SHP77 treated with DMSO at 0.1 percent for 48 hours (cell line): Measurements from ENCODE around the gene HSD3B7.

Source experiments
- DNase-seq: peaks from one replicate; lab custom pipeline; 2025; lab: John Stamatoyannopoulos, UW

The HSD3B7 gene

DNA sequence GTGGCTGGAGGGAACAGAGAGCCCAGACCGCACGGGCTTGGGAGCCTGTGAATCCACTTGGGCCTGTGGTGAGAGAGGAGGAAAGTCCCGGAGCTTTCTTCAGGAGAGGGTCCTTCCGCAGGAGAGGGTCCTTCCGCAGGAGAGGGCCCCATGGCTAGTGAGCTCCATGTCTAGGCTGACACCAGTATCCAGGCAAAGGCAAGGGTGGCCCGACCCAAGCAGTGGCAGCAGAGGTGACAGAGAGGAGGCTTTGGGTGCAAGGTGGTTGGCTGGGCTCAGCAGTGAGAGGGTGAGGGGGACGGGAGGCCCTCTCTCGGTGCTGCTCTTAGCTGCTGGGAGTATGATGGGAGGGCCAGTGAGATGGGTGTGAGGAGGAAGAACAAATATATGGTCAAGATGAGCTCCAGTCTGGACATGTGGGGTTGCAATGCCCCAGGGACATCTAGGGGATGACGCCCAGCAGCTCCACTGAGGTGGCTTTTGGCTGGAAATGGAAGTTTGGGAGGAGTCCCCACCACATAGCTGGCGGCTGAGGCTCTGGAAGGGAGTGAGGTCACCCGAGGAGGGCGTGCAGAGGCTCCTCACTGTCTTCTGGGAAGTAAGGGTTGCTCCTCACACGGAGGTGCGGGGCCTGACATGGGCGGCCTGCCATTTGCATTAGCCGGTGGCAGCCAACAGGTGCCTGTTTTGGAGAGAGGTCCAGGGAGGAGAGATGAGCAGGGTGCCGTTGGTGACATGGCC lies 2.3 kb upstream of the HSD3B7 start:
- DNase-seq = no peak

DNA sequence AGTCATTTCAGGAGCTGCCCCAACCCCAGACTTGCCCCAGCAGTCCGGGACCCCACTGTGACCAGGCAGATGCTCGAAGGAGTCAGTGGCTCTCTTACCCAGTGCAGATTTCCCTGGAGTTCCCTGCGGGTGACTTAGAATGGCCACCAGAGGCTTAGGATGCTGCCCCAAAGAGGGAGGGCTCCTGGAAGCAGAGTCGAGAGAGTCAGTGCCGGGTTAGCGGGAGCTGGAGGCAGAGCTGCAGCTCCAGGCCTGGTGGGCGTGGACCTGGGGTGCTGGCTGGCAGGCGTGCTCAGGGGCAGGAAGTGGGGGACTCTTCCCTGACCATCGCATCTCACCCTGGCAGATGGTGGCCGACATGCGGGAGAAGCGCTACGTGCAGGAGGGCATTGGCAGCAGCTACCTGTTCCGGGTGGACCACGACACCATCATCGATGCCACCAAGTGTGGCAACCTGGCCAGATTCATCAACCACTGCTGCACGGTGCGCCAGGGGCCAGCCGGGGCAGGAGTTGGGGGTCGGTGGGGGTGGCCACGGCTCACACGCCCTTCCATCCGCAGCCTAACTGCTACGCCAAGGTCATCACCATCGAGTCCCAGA lies 1.6 kb upstream of the HSD3B7 start:
- no peak for DNase-seq

DNA sequence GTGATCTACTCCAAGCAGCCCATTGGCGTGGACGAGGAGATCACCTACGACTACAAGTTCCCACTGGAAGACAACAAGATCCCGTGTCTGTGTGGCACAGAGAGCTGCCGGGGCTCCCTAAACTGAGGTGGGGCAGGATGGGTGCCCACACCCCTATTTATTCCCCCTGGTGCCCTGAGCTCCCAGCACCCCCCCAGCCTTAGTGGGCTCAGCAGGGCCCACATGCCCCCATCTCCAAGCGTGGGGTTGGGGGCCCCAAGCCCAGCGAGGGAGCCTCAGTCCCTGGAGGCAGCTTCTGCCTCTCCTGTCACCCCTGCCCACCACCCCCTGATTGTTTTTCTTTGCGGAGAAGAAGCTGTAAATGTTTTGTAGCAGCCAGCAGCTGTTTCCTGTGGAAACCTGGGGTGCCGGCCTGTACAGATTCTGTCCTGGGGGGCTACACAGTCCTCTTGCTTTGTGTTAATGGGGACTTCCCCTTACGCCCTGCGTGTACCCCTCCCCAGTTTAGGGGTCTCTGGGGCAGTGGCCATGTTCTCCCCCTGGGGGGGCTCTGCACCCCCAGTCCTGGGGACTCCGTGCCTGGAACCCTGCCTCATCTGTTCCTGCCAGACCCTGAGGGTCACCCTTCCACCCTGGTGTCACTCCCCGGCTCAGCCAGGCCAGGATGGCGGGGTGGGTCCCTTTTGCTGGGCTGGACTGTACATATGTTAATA lies 953 bp upstream of the HSD3B7 start:
- DNase-seq = no peak

DNA sequence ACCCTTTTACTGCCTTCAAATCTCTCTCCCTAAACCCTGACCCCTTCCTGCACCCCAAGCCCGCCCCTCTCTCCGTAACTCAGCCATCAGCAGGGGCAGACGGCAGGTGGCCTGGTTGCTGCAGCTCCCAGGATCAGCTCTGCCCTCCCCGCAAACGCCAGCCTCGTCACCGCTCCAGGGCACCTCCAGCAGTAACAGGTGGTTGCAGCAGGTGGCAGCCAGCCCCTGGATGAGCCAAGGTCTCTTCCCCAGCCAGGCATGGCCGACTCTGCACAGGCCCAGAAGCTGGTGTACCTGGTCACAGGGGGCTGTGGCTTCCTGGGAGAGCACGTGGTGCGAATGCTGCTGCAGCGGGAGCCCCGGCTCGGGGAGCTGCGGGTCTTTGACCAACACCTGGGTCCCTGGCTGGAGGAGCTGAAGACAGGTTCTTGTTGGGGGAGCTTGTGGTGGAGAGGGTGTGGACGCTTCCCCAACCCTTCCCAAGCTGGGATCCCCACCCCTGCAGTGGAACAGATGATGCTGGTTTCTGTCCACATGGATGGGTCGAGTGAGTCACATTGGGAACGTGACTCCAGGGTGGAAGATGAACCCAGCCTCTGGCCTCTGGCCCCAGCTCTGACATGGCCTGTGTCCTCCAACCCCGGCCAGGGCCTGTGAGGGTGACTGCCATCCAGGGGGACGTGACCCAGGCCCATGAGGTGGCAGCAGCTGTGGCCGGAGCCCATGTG lies 558 bp downstream of the HSD3B7 start:
- DNase-seq = peak; percentile 59

DNA sequence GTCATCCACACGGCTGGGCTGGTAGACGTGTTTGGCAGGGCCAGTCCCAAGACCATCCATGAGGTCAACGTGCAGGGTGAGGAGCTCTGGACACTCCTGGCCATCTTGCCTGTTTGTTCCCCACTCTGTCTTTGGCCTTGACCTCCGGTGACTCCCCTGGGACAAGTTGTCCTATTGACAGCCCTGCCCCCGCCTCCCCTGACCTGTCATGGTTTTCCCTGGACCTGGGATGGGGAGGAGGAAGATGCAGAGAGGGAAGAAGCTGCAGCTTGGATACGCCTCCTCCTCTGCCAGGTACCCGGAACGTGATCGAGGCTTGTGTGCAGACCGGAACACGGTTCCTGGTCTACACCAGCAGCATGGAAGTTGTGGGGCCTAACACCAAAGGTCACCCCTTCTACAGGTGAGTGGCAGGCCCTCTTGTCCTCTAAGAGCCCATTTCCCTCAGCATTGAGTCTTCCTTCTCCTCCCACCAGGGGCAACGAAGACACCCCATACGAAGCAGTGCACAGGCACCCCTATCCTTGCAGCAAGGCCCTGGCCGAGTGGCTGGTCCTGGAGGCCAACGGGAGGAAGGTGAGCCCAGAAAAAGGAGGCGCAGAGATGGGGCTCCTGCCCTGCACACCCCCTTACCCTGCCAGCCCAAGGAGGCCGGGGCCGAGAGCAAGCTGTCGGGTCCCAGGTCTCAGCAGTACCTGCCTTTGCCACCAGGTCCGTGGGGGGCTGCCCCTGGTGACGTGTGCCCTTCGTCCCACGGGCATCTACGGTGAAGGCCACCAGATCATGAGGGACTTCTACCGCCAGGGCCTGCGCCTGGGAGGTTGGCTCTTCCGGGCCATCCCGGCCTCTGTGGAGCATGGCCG lies 1.4 kb downstream of the HSD3B7 start:
- no peak for DNase-seq

DNA sequence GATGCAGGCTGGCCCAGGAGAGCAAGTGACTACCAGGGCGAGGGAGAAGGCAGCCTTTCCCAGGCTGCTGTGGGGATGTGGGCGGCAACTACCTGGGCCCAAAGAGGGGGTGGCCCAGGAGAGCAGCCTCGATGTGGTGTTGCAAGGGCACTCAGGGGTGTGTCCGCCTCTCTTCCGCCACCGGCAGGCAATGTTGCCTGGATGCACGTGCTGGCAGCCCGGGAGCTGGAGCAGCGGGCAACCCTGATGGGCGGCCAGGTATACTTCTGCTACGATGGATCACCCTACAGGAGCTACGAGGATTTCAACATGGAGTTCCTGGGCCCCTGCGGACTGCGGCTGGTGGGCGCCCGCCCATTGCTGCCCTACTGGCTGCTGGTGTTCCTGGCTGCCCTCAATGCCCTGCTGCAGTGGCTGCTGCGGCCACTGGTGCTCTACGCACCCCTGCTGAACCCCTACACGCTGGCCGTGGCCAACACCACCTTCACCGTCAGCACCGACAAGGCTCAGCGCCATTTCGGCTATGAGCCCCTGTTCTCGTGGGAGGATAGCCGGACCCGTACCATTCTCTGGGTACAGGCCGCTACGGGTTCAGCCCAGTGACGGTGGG lies 2.7 kb downstream of the HSD3B7 start:
- no peak for DNase-seq

DNA sequence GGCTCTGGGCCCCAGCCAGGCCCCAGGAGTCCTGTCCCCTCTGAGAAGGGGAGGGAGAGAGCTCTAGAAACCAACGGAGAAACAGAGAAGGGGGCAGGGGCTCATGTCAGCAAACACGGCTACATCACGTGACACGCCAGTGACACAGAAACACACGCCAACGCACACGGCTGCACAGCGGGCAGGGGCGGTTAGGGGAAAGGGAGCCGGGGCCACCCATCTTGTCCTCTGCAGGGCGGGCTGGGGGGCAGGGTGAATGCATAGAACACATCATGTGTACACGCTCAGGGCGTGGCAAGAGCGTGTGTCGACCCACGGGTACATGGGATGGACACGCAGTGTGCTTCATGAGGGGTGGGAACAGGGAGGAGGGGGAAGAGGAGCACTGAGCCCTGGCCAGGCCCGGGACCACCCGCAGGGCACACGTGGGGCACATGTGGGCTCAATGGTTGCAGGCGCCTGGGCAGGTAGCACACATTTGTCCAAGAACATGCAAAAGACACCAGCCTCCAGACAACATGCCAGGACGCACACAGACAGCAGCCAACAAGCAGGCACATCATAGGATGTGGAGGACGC lies 4.6 kb downstream of the HSD3B7 start:
- no peak for DNase-seq

DNA sequence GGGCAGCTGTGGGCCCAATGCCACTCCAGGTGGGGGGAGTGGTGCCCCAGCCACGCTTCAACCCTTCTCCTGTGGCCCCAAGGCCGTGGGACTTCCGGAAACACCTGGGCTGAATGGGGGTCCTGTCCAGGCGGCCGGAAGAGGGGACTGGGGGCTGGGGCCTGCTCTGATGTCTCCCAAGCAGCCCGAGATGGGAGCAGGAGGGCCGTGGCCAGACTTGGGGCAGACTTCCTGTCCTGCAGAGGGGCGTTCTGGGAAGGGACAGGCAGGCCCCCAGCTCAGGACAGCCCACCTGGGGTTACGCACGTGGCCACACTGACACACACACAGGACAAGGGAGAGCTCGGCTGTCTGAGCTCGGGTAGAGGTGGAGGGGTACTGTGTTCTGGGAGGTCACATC lies 5.1 kb downstream of the HSD3B7 start:
- DNase-seq = no peak

DNA sequence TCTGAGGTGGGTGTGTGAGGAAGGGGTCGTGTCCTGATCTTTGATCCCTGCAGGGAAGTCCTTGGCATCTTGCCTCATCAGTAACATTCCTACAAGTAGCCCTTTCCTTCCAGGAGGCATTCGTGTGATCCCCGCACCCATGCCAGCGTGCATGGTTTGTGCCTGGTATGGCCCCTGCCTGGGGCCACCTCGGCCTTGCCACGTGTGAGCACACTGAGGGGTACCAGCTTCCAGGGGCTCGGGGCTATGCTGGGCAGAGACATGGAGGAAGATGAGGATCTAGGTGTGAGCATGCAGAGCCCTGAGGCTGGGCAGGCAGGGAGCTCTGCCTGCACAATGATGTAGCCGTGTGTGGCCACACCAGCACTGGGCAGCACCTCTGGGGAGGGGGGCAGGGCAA lies 6.0 kb downstream of the HSD3B7 start:
- DNase-seq = no peak

DNA sequence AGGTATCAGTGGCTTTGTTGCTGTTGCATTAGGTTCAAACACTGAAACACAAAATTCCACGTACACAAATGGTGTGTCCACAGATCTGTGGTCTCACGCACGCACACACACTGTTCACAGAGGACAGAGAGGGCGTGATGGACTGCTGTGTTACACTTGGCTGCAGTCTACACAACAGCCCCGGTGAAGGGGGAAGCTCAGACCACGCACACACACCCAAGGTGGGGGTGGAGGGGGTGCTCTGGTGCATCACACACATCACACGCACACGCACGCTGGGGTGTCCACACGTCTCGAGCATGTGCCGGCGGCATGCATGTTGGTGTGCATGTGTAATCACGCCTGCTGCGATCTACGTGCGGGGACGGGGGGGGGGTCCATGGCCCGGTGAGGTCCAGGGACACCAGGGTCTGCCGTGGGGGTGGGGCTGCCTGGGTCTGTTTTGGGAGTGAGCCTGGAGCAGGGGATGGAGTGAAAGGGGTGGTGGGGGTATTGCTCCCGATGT lies 7.3 kb downstream of the HSD3B7 start:
- DNase-seq = no peak

DNA sequence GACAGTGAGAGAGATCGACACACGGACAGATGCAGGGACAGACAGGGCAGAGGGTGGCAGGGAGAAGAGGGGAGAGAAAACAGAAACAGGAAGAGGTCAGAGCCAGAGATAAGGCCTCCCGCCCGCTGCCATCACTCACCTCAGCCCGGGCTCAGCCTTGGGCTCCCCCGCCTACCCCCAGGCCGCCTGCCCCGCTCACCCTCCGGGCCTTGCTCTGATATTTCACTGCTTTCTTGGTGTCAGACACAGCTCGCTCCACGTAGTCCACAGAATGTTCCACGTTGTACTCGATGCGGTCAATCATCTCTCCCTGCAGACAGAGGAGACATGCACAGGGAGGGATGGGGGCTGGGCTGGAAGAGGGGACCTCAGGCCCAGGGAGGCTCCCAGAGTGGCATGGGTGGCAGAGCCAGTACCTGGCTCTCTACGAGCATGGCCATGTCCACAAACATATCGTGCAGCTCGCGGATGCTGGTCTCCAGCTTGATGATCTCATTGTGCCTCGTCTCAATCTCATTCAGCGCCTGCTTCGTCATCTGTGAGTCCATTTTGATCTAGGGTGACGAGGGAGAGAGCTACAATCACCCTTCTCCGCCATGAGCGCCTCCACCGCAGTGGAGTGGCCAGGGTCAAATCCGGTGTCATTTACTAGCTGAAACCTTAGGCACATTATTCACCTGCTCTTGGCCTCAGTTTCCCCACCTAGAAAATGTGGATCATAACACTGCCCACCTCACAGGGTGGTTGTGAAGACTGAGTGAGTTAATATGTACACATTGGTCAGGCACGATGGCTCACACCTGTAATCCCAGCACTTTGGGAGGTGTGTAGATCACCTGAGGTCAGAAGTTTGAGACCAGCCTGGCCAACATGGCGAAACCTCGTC lies 8.2 kb downstream of the HSD3B7 start:
- no peak for DNase-seq

DNA sequence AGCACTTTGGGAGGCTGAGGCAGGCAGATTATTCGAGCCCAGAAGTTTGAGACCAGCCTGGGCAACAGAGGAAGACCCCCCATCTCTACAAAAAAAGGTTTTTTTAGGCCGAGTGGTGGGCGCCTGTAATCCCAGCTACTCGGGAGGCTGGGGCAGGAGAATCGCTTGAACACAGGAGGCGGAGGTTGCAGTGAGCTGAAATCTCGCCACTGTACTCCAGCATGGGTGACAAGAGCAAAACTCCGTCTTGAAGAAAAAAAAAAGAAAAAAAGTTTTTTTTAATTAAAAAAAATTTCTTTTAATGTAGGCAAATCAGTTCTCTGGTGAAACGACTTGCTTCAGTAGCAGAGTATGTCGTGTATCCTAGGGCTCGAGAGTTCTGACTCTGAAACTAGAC lies 10.9 kb downstream of the HSD3B7 start:
- DNase-seq = no peak

DNA sequence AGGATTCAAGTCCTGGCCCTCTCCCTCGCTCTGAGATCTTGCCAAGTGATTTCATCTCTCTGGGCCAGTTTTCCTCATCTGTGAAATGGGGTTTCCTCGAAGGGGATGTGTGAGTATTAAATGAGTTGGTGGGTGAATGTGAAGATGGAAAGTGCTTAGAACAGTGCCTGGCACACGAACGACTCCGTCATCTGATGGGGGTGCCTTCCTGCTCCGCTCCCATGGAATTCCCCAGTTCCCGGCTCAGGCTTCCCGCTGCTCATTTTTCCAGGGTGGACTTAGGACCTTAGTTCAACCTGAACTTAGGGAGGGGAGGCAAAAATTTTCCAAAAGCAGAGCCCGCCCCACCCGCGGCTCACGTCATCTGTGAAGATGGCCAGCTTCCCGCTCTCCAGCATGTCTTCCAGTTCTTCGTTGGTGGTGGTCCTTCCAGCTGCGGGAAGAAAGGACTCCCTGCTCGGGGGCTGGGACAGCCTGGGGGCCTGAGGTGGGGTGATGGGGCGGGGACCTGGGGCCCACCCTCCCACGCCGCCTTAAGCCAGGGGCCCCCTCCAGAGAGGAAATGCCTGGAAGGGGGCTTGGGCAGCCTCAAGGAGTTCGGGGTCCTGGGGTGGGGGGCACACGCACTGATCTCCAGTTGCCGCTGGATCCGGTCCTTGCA lies 11.4 kb downstream of the HSD3B7 start:
- DNase-seq = no peak

DNA sequence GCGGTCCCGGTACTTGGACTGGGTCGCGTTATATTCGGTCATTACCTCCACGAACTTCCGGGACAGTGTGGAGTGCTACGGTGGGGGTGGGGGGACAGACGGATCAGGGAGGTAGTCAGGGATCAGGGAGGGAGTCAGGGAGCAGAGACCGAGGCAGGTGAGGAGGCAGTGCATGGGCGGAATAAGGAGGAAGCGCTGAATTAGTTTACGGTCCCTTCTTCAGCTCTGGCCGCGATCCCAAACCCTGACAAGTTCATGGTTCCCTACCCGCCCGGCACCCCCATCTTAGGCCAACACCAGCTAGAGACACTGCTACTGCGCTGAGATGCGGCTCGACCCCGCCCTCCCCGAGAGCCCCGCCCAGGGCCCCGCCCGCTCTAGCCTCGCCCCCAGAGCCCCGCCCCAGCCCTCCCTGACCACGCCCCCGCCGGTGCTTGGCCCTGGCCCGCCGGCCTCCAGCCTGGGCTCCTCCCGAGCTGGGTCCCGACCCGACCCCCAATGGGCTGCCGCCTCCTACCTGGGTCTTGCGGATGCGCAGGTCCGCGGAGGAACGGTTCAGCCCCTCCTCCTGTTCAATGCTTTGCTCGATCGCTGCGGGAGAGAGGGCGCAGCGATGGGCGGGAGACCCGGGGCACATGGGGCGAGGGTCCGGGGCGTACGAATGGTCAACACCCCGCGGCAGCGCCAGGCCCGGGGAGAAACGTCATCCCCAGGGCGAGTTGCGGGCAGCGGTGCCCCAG lies 12.1 kb downstream of the HSD3B7 start:
- DNase-seq = no peak

DNA sequence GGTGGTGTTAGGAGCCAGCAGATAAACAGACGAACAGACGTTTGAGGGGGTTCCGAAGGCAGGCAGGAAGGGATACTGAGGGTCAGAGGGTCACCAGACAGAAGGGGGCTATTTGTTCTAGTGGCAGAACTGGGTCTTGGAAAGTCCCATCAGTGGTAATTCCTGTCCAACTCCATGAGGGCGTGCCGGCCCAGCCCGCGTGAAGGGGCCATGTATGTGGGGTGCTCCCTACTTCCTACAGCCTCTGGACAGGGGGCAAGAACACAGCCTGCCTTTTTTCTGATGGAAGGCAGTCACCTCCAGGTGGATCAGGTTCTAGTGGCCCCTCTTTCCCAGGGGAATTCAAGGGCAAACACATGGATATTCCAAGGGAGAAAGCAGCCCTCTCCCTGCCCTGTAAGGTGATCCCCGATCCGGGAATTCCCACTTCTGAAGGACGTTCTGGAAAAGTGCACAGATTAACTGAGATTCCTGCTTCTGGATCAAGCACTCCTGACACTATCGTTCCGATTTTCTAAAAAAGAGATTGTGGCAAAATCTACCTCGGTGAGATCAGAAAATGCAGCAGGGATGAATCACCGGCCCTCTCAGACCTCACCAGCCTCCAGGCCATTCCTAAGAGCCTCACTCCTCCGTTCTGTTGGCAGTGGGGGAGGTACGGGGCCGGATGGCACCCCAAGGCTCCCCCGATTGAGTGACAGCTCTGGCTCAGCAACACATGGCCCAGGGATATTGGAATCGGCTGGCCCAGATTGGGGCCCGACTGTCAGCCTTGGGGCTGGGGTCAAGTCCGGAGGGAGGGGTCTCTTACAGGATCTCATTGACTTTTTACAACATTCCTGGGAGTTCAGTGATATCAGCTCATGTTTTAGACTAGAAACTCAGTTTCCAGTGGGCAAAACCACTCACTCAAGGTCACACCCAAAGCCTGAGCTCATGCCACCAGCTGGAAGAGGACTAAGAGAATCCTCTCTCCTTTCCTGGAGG lies 13.0 kb downstream of the HSD3B7 start:
- DNase-seq = no peak

DNA sequence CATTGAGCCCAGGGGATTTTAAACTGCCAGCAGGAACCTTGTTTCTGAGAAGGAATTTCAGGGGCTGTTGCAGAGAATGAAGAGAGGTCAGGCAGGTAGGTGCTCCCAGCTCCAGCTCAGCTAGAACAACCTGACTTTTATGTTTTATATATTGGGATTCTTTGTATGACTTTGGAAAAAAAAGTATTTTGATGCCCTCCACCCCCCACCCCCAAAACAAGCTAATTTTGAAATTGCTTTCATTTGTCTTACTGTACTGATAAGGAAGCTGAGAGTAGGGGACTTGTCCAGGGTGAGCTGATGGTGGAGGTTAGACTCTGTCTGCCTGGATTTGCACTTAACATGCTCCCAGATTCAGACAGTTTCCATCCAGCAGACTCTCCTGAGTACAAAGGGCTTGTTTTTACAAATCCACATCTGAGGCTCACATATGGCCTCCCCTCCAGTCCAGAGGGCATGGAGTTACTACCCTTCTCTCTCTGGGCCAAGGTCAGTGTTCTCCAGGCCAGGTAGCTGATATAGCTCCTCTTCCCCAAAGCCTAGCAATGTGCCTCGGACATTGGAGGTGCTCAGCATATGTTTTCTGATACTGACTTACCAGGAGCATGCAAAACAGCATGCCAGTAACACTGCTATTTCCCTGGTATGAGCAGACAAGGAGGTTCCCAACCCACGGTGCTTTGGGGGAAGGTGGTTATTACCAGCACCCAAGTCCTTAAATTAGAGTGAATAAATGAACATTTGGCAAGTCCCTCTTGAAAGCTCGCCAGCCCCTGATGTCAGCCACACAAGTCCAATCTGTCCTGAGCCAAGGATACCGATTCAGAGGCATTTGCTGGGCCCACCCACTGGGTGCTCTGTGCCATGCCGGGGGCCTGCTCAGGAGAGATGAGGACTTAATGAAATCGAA lies 14.1 kb downstream of the HSD3B7 start:
- no peak for DNase-seq
